GM19324 (cell line): ENCODE data around the gene RIPK1.
A peak's percentile ranks its signal among the peaks of the same experiment; 100 is the strongest.

ENCODE experiments used
- ATAC-seq: cut with Tn5 transposase; IDR thresholded peaks from one replicate; pipeline ENCODE4 v1.9.1; 2021; ENCODE audit warnings: mild to moderate bottlenecking, moderate library complexity; ENCODE audit not compliant: unreplicated experiment, low FRiP score

RIPK1 gene

DNA sequence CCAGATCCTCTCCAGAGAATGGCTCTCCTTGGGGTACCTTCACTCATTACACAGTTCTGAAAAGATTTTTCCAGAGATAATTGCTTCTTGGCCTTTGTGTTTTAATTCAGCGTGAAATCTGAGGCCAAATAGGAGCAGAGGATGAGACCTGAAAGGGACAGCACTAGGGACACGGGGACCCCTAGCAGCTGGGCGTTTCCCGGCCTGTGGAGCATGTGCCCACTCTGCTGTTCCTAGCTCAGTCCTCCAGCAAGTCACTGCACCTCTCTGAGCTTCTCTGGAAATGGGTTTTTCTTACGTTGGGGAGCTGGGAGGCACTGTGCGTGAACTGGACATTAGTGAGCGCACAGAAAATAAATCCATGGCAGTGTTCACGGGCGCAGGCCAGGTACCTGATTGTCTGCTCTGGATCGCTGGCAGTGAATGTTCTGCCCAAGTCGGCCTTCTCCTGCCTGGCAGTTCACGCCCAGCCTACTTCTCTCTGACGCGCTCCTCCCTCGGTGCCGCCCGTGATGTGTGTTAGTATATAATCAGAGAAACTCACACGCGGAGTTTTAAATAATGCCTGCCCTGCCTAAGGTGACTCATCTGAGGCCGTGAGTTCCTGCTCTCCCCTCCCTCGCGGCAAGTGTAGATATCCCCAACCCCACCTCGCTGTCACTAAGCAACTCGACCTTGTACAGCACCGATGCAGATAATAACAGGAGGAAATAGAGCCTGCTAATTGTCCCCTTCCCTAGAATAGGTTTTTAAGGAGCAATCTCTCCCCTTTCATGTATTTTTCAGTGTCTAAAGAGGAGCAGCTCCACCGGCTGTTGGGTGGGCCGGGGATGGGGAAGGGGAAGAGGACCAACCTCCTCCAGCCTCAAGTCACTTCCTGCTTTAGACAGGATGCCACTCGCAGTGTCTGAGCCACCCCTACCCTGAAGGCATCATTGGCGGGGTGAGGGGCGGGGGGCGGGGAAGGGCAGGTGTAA is 91.8 kb downstream of the RIPK1 start:
- ATAC-seq: no peak

GRCh38 chr6:3162067-3162497 is 93.8 kb downstream of the RIPK1 start:
- no peak for ATAC-seq

GRCh38 chr6:3162565-3163247 is 94.4 kb downstream of the RIPK1 start:
- peak; percentile 52 for ATAC-seq

- ATAC-seq: no peak
Measured at GRCh38 chr6:3163248-3163594, 94.9 kb downstream of the RIPK1 start.

GRCh38 chr6:3164388-3164787 is 96.1 kb downstream of the RIPK1 start:
- ATAC-seq: no peak
